HG03045 (cell line): ENCODE data around the gene CHRNA10.
"Not testable (repeated sequence)": the region's sequence is repeated elsewhere in the genome, so short reads cannot be mapped to it uniquely, and the experiment has no call there.

Experiments used
- ATAC-seq: cut with Tn5 transposase; IDR thresholded peaks from one replicate; pipeline ENCODE4 v1.9.1; 2021; ENCODE audit warnings: mild to moderate bottlenecking, moderate library complexity; ENCODE audit not compliant: unreplicated experiment

Gene CHRNA10

GRCh38 chr11:3665336-3666022, 5.7 kb downstream of the CHRNA10 start:
- no peak for ATAC-seq

GRCh38 chr11:3664032-3664630, 7.1 kb downstream of the CHRNA10 start:
- ATAC-seq, result no peak

- no peak for ATAC-seq
Measured at GRCh38 chr11:3662856-3663255, 8.3 kb downstream of the CHRNA10 start.

- ATAC-seq, result no peak
Measured at GRCh38 chr11:3660960-3661359, 10.2 kb downstream of the CHRNA10 start.

- ATAC-seq, result no peak
Measured at GRCh38 chr11:3659595-3660515, 11.3 kb downstream of the CHRNA10 start.

GRCh38 chr11:3658252-3658651, 12.9 kb downstream of the CHRNA10 start:
- no peak for ATAC-seq

GRCh38 chr11:3657331-3657730, 13.9 kb downstream of the CHRNA10 start:
- not testable (repeated sequence) for ATAC-seq

GRCh38 chr11:3655547-3655946, 15.6 kb downstream of the CHRNA10 start:
- ATAC-seq, result no peak

- not testable (repeated sequence) for ATAC-seq
Measured at GRCh38 chr11:3652514-3652913, 18.7 kb downstream of the CHRNA10 start.

GRCh38 chr11:3649374-3649773, 21.8 kb downstream of the CHRNA10 start:
- ATAC-seq, result not testable (repeated sequence)

GRCh38 chr11:3648843-3649242, 22.3 kb downstream of the CHRNA10 start:
- not testable (repeated sequence) for ATAC-seq

GRCh38 chr11:3645552-3645951, 25.6 kb downstream of the CHRNA10 start:
- ATAC-seq, result no peak

- ATAC-seq, result no peak
Measured at GRCh38 chr11:3644817-3645235, 26.4 kb downstream of the CHRNA10 start, which contains the start of gene ART1. Gene ART1, plus strand, starts transcription at chr11:3645128. Its CDS starts 14,086 bp downstream, at chr11:3659214.

GRCh38 chr11:3643102-3643546, 28.1 kb downstream of the CHRNA10 start:
- ATAC-seq, result not testable (repeated sequence)

GRCh38 chr11:3642071-3642951, 28.9 kb downstream of the CHRNA10 start:
- ATAC-seq, result no peak

- ATAC-seq, result no peak
Measured at GRCh38 chr11:3641701-3642070, 29.5 kb downstream of the CHRNA10 start, which contains the start of gene ART5. Gene ART5, minus strand, starts transcription at chr11:3641992. Its CDS starts 130 bp downstream, at chr11:3641862.

GRCh38 chr11:3641191-3641590, 30.0 kb downstream of the CHRNA10 start:
- ATAC-seq, result no peak

GRCh38 chr11:3639841-3640240, 31.3 kb downstream of the CHRNA10 start:
- no peak for ATAC-seq

- ATAC-seq, result no peak
Measured at GRCh38 chr11:3638513-3638912, 32.7 kb downstream of the CHRNA10 start.

GRCh38 chr11:3637201-3637600, 34.0 kb downstream of the CHRNA10 start:
- ATAC-seq, result no peak
